Stimulated activated CD8-positive, alpha-beta memory T cell treated with anti-CD3 and anti-CD28 coated beads, Interleukin-12 subunit alpha, Interleukin-12 subunit beta, amount 100 ng/mL, for 4 hours (primary cell): ENCODE results near the gene CRELD2.

Experiments used
- DNase-seq: peaks from one replicate; pipeline ENCODE4 v3.0.0-alpha.2; 2020; ENCODE audit warnings: low read depth

CRELD2 gene

DNA sequence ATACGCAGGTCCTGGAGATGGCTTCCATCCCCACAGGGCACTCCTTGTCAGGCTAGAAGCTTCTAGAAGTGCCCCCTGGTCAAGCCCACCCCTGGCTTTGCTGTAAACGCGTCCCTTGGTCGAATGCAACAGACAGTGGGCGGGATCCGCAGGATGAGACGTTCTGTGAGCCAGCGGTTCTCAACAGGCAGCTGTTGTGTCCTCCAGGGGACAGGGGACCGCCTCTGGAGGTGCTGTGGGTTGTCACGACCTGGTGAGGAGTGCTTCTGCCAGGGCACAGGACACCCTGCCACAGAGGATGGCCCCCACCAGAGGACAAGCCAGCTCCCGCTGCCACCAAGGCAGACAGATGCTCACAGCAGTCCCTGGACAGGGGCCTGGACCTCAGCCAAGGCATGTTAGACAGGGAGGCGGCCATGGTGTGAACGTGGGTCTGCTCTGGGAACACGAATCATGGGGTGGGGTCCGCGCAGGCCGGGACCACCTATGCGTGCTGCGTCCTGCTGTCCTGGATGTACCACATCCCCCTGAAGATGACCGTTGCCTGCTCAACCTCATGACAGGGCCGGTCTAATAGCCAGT lies 11.7 kb downstream of the CRELD2 start:
- no peak for DNase-seq

DNA sequence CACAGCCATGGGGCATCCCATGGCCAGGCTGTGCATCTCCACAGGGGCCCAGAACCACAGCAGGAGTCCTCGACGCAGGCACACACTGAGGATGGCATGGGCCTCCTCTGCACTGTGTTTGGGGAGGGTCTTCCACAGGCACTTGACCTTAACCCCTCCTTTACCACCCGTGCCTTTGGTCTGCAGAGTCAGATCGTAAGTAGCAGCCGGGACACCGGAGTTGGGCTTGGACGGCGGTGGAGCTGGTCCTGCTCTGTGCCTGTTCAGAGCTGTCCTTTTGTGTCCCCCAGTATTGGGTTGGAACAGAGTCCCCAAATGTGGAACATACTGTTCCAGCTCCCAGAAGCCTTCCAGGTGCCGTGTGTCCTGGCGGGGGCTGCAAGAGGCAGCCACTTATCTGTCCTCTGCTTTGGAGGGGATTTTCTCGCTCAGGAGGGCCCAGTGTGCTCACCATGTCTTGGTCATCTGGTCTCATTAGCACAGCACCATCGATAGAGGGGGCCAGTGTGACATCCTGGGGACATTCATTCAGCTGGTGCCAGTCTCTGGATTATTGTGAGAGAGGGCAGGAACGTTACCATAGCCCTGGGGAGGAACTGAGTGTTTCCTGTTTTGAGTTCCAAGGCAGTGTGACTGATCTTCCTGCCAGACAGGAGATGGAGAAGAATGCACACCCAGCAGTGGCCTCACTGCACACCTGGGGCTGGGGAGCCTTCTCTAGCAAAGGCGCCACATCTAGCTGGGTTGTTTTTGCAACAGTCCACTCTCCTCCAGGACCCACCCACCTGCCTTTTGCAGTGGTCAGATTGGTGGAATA lies 12.4 kb downstream of the CRELD2 start:
- no peak for DNase-seq

GRCh38 chr22:49933236-49934159 lies 15.1 kb downstream of the CRELD2 start:
- DNase-seq: no peak

GRCh38 chr22:49934160-49934890 lies 15.9 kb downstream of the CRELD2 start:
- DNase-seq: no peak

DNA sequence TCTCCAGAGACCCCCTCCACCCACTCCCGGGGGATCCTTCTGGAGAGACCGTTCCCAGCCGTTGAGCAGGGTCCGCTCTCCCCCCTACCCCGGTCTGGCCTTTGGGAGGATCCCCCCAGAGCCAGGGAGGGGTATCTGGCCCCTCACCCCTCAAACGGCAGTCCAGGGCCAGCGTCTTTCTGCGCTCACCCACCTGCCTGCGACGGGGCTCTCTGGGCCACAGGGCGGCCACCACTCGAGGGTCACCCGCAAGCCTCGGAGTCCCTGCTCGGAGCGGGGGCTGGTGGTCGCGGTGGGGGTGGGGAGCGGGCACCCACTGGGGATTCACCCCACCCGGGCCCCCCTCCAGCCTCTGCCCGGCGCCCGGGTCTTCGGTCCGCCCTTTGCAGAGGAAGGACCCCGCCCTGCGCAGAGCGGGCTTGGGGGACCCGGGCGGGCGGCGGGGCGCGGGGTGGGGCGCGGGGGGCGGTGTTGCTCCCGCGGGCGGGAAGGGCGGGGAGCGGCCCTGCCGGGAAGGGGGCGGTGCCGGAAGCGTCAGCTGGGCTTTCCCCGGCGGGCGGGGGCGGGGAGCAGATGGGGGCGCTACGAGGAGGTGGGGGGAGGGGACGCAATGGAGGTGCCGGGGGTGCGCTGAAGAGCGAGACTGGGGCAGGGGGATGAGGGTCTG lies 16.6 kb downstream of the CRELD2 start:
- DNase-seq: peak; percentile 84

DNA sequence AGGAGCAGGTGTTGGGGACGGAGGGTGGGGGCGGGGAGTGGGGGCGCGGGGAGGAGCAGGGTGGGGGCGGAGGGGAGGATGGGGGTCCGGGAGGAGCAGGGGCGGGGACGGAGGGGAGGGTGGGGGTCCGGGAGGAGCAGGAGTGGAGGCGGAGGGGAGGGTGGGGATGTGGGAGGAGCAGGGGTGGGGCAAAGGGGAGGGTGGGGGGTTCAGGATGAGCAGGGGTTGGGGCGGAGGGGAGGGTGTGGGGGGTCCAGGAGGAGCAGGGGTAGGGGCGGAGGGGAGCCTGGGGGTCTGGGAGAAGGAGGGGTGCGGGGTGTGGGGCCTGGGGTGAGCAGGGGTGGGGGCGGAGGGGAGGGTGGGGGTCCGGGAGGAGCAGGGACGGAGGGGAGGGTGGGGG lies 17.1 kb downstream of the CRELD2 start:
- DNase-seq: peak; percentile 36

DNA sequence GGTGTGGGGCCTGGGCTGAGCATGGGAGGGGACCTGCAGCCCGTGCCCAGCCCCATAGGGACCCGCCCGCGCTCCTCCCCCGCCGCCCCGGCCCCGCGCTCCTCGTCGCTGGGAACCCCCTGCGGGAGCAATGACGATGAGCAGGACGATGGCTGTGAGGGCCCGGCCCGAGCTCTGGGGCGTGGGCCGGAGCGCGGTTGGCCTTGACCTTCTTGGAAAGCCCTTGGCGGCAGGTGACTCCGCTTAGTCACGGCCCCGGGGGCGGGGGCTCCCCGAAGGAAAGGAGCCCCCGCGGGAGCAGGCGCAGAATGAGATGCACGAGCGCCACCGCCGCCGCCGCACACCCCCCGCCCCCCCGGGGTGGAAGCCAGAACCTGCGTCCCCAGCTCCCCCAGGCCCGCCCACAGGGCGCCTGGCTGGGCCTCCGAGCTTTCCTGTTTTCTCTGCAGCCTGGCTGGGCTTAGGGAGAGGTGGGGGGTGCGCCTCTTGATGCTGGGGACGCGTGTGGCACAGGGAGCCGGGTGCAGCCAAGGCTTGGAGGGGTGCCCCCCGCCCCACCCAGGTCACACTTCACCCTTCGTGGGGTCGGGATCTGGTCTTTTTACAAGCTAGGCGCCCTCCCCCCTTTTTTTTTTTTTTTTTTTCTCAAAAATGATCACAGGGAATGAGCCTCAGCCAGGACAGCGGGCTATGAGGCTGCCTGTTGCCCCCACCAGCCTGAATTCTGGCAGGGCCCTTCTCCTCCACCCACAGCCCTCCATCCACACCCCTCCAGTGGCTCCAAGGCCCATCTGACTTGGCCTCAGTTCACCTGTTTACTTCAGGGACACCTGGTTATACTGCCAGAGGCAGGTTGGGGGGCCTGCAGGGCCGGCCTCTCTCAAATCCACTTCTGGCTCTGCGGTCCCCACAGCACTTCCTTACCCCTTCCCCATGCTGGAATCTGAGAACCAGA lies 17.9 kb downstream of the CRELD2 start:
- DNase-seq: peak; percentile 96

DNA sequence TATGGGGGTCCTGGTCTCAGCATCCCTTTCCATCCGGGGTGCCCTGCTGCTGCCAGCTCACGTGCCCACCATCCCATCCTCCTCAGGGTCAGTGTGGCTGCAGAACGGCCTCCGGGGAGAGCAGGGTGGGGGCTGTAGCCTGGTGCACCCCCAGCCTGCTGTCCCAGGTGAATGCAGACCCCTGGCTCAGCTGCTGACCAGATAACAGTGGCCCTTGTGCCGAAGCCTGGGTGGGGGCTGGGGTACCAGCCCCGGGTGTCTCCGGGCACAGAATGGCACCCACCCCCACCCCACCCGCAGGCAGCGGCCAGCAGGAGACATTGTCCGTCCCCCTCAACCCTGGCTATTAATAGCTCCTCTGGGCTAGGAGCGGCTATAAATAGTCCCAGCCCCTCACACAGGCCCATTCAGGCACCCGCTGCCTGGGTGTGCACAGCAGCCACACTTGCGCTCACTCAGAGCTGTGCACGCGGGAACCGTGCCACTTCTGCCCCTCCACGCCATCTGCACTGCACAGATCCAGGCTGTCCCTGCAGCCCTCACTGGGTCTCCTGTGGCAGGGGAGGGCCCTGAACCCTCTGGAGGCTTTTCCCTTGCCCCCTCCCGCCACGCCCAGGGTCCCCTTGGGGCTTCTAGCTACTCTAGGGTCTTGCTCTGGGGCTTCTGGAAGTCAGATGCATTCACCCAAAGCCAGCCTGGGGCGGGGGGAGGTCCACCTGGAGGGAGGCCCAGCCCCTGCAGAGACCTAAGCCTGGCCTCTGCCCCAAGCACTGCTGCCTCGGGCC lies 18.7 kb downstream of the CRELD2 start:
- no peak for DNase-seq

- DNase-seq: no peak
Observed at GRCh38 chr22:49937758-49938564, 19.5 kb downstream of the CRELD2 start.

DNA sequence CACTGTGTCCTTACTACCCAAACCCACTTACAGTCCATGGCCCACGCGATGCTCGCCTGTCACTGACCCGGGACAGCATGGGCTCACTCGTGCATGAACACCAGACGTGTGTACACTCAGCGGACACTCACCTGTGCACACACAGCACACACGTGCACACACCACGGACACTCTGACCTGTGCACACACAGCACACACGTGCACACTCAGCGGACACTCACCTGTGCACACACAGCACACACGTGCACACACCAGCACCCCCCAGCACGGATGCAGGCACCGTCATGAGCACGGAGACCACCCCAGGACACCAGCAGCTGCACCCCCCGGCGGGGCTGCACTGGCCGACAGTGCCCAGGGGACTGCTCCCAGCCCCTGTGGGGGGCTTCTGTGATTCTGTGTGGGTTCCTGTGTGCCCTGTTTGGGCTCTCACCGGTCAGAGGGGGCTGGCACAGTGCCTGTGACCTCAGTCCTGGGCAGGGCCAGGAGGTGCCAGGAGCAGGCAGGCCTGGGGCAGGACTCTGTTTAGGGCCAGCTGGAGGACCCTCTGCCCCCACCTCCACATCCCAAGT lies 20.2 kb downstream of the CRELD2 start:
- no peak for DNase-seq

- no peak for DNase-seq
Observed at GRCh38 chr22:49941507-49942316, 23.3 kb downstream of the CRELD2 start.

- DNase-seq: no peak
Observed at GRCh38 chr22:49942565-49943404, 24.4 kb downstream of the CRELD2 start.

- DNase-seq: no peak
Observed at GRCh38 chr22:49943405-49943765, 25.0 kb downstream of the CRELD2 start.

DNA sequence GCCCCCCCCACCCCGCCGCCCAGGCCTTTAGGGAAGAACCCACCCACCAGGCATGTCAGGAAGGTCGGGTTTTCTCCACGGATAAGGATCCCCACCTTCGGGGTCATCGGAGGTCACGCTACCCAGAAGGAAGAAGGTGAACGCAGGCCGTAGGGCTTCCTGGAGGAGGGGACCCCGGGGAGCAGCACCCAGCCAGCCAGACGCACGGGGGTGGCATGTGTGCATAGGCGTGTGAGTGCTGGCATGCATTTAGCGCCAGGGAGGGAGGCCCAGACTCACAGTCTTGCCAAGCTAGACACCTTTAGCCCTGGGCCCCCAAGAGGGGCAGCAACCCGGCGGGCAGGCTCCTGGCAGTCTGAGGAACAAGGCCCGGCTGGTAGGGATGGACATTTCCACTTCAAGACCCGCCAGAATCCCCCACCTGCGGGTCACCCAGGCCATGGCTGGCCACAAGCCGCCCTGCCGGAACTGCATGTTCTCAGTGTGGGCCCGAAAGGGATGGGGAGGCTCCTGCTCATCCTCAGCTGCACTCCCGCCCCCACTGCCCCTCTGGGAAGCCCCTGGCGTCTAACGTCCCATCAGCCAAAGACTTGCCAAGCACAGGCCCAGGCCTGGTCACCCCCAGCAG lies 25.5 kb downstream of the CRELD2 start:
- no peak for DNase-seq

DNA sequence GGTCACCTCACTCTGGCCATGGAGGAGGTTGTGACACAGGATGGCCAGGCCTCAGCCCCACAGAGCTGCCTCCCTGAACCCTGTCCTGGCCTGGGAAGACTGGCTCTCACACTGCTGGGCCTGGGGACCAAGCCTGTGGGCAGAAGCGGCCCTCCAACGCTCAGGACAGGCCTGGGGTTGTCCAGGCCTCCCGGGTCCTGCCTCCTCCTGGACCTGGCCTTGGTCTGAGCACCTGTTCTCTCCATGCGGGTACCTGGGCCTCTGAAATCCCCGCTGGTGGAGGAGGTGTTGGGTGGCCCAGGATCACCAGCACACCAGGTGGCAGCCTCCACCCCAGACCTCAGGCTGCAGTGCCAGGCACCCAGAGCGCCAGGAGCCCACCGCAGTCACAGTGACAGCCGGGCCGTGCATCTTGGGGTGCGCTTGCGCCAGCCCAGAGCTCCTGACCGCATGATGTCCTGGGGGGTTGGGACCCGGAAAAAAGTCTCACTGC lies 26.0 kb downstream of the CRELD2 start:
- no peak for DNase-seq
